Ovary (tissue), 9 donors: Measurements from ENCODE around the gene RGS7. TPM values are rescaled to one million over a fixed set of nuclear protein-coding genes. Genes with fewer than 3 reads are reported as not detected.

Experiments
- DNase-seq, 5 donors: peaks; one replicate each; pipeline ENCODE4 v3.0.0-alpha.2; 2019 to 2020
- H3K27ac ChIP-seq, 2 donors: fragments of 200-600 bp; one replicate each; pipeline versions ENCODE4 v1.5.1 to v1.8.0; 2019 to 2022
- H3K27me3 ChIP-seq: fragments of 200-600 bp; one replicate; pipeline ENCODE4 v1.8.0; 2022
- H3K36me3 ChIP-seq: fragments of 200-600 bp; sonication (generic); one replicate; pipeline ENCODE4 v1.5.1; 2019
- H3K4me1 ChIP-seq: one replicate; pipeline ENCODE4 v1.8.1; 2013; ENCODE audit warnings: mild to moderate bottlenecking, moderate library complexity; ENCODE audit not compliant: insufficient read depth
- H3K4me3 ChIP-seq: fragments of 200-600 bp; sonication (generic); one replicate; pipeline ENCODE4 v1.5.1; 2017
- H3K9me3 ChIP-seq, 2 donors: fragments of 200-600 bp in 1 of 2; sonication (generic) in 1 of 2; one replicate each; pipeline versions ENCODE4 v1.5.1 to v1.8.1; 2013 to 2019; ENCODE audit warnings: mild to moderate bottlenecking in 1 of 2, moderate library complexity in 1 of 2
- EP300 ChIP-seq: sonication (generic); formaldehyde crosslinking; IDR thresholded peaks from one replicate; pipeline ENCODE4 v1.6.1; 2017; ENCODE audit warnings: antibody characterized with exemption
- POLR2A ChIP-seq: fragments of 450-650 bp; IDR thresholded peaks from one replicate; pipeline ENCODE4 v1.6.1; 2017; ENCODE audit warnings: antibody characterized with exemption, mild to moderate bottlenecking, moderate library complexity
- WGBS, 3 donors: extraction: QIAGEN DNeasy Blood & Tissue Kit in 1 of 3; methylation state at CpG; one replicate each; pipeline versions ENCODE4 v1.1.5 to v1.1.7; 2013 to 2017; 5-methylcytosine and 5-hydroxymethylcytosine counted together
- intact Hi-C, 4 donors: fragments of 100-400 bp; cut with DNase I; formaldehyde crosslinking; loops; one replicate each; pipeline versions ENCODE4 v1.11.0 to v1.15.1; 2022 to 2023
- polyA plus RNA-seq, 2 donors: library from polyadenylated mRNA; stranded (reverse); fragments of 200-250 nt in 1 of 2; fragments of 350-450 nt in 1 of 2; fragmentation: Illumina TruSeq in 1 of 2; extraction: RNeasy Lipid Tissue Mini Kit (QIAGEN cat#74804) in 1 of 2; gene quantifications; one replicate each; pipeline ENCODE4 v1.2.3, GENCODE V29; 2013 to 2014
- total RNA-seq, 7 donors: library from RNA; depleted of rRNA in 2 of 7; stranded (reverse); fragments of >200 nt in 2 of 7; fragmentation: NEBNext Ultra II Directional in 3 of 7; extraction: Animal tissue kit (Norgen Biotek cat#: 25700) in 3 of 7; gene quantifications; one replicate each; pipeline versions ENCODE4 v1.1.0 to v1.2.4, GENCODE V29; 2016 to 2023
- TF ChIP-seq, protein P1 (sequence below), 3 donors: fragments of 450-650 bp in 2 of 3; fragments of 200-600 bp in 1 of 3; IDR thresholded peaks; one replicate each; pipeline versions ENCODE4 v1.5.1 to v1.8.0; 2016 to 2022; ENCODE audit warnings: antibody characterized with exemption in 3 of 3, mild to moderate bottlenecking in 1 of 3
- donor health status: DM: no; HTN: no; CAD: no; lungs with moderate emphysema.
- donor health status: DM: no; HTN: no; CAD: no.
- donor health status: Bipolar disorder and iron deficiency.
- donor health status: DM: yes; HTN: yes; CAD: no.
- donor health status: DM: no; HTN: no; CAD: no.
- donor health status: DM: yes; HTN: yes; CAD: no.

RGS7 gene
- total and polyA plus RNA-seq, 9 donors, result 0.10 to 1.00 (median 0.37) TPM; not detected in 1

DNA sequence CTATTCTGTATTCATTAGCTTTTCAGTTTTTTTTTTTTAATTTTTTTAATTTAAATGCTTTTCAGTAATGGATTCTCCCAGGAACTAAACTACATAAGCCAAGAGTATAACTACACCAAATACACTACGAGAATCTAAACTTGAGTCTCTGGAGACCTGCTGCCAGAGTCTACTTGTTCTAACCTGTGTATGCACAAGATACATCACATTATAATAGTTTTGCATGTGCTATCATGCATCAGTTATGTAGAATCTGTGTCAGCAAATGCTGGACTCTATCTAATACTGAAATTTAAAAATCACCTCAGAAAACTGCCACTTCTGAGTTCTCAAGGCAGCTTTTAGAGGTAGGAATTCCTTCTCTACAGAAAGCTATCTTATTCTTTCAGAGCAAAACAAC lies 598.7 kb downstream of the RGS7 start:
- no peak overlapping the region for H3K27ac ChIP-seq
- no peaks in the 10 kb centered on the region for H3K4me1 ChIP-seq
- H3K27me3 ChIP-seq, result no peaks in the 10 kb centered on the region
- no peaks in the 10 kb centered on the region for H3K36me3 ChIP-seq
- intact Hi-C loops, result no loop called here
- TF ChIP-seq, protein P1, sequence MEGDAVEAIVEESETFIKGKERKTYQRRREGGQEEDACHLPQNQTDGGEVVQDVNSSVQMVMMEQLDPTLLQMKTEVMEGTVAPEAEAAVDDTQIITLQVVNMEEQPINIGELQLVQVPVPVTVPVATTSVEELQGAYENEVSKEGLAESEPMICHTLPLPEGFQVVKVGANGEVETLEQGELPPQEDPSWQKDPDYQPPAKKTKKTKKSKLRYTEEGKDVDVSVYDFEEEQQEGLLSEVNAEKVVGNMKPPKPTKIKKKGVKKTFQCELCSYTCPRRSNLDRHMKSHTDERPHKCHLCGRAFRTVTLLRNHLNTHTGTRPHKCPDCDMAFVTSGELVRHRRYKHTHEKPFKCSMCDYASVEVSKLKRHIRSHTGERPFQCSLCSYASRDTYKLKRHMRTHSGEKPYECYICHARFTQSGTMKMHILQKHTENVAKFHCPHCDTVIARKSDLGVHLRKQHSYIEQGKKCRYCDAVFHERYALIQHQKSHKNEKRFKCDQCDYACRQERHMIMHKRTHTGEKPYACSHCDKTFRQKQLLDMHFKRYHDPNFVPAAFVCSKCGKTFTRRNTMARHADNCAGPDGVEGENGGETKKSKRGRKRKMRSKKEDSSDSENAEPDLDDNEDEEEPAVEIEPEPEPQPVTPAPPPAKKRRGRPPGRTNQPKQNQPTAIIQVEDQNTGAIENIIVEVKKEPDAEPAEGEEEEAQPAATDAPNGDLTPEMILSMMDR (IDR thresholded peaks at IDR 0.05), result no peak
- TF ChIP-seq POLR2A, result no peak
- no peak for TF ChIP-seq EP300
- H3K4me3 ChIP-seq, result no peak overlapping the region
- no peaks in the 10 kb centered on the region for H3K9me3 ChIP-seq
- DNase-seq, result no peak
- WGBS, 3 donors, result 84 to 87% (median 85%) methylated on average over 1 of the region's 1 CpG

DNA sequence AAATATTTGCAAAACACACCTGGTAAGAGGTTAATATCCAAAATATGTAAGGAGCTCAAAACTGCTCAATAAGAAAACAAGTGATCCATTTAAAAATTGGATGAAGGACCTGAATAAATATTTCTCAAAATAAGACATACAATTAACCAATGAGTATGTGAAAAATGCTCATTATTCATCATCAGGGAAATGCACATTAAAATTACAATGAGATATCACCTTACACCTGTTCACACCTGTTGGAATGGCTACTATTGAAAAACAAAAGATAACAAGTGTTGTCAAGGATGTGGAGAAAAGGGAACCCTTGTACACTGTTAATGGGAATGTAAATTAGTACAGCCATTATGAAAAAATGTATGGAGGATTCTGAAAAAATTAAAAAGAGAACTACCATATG lies 609.1 kb downstream of the RGS7 start:
- Histone ChIP-seq H3K36me3 (no peaks in the 10 kb centered on the region), H3K4me1 (no peaks in the 10 kb centered on the region), H3K27ac (no peak overlapping the region), H3K4me3 (no peak overlapping the region), H3K9me3 (no peaks in the 10 kb centered on the region), H3K27me3 (no peaks in the 10 kb centered on the region)
- DNase-seq, result no peak
- TF ChIP-seq, protein P1 (IDR thresholded peaks at IDR 0.05), result no peak
- no peak for TF ChIP-seq EP300
- intact Hi-C loops, result no loop called here

DNA sequence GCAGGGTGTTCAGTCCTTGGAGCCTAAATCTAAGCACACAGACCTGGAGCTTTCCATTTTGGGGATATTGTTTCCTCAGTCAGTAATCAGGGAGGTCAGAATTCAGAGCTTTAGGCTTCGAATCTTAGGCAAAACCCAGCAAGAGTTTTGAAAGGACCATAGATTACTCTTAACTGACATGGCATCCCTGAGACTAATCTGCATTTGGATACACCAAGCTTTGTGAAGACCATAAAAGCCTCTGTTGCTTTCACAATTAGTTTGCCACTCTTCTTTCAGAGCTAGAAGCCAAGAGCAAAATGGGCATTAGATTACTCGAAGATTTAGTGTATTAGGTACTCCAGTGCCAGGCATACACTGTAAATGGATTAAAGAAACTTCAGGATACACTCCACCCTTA lies 613.3 kb downstream of the RGS7 start:
- Histone ChIP-seq H3K4me1 (no peaks in the 10 kb centered on the region), H3K27me3 (no peaks in the 10 kb centered on the region), H3K27ac (no peak overlapping the region), H3K4me3 (no peak overlapping the region), H3K36me3 (no peaks in the 10 kb centered on the region), H3K9me3 (no peaks in the 10 kb centered on the region)
- WGBS, 3 donors, result 57 to 67% (median 63%) methylated on average over 2 of the region's 2 CpGs
- TF ChIP-seq, protein P1 (IDR thresholded peaks at IDR 0.05), result no peak
- TF ChIP-seq EP300, result no peak
- intact Hi-C loops, result no loop called here
- no peak for DNase-seq

DNA sequence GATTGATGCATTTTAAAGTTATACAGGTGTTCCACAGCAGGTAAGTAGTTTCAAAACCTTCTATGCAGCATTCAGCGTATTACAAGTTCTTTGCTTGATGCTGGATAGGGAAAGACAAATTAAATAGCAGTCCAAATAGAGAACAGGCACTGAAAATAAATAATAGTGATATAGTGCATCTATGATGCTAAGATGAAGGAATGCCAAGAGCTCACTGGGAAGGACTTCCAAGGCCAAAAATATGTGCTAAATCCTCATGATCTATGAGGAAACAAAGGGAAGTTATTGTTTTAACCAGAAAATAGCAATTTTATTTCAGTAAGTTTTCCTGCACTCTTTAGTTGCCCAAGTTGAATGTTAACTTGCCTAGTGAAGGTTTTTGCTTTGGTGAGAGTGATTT lies 617.3 kb downstream of the RGS7 start:
- H3K27ac ChIP-seq, result no peak overlapping the region
- H3K36me3 ChIP-seq, result no peaks in the 10 kb centered on the region
- intact Hi-C loops, result no loop called here
- no peak overlapping the region for H3K4me3 ChIP-seq
- no peak for DNase-seq
- H3K27me3 ChIP-seq, result no peaks in the 10 kb centered on the region
- 60 to 83% (median 73%) methylated on average over 1 of the region's 1 CpG for WGBS, 3 donors
- H3K9me3 ChIP-seq, result no peaks in the 10 kb centered on the region
- TF ChIP-seq EP300 (no peak), POLR2A (no peak)
- TF ChIP-seq, protein P1 (IDR thresholded peaks at IDR 0.05), result no peak
- H3K4me1 ChIP-seq, result no peaks in the 10 kb centered on the region

DNA sequence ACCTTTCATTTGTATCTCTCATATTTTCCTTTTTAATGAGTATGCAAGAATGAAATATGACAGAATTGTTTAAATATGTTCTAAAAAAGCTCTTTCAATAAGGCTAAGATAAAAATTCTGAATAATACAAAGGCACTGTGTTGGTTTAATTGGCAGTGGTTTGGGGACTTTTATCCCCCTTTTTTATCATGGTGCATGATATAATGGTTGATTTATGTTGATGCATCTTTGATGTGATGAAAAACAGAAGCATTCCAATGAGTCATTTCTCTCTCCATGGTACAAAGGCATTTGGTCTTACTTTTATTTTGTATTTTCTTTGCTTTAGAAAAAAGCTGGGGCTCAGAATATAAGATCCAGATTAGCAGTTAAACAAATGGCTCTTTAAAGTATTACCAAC lies 617.9 kb downstream of the RGS7 start:
- TF ChIP-seq POLR2A (no peak), EP300 (no peak)
- TF ChIP-seq, protein P1 (IDR thresholded peaks at IDR 0.05), result no peak
- intact Hi-C loops, result no loop called here
- no peak overlapping the region for H3K27ac ChIP-seq
- H3K4me1 ChIP-seq, result no peaks in the 10 kb centered on the region
- no peak for DNase-seq
- H3K9me3 ChIP-seq, result no peaks in the 10 kb centered on the region
- H3K4me3 ChIP-seq, result no peak overlapping the region
- H3K36me3 ChIP-seq, result no peaks in the 10 kb centered on the region
- H3K27me3 ChIP-seq, result no peaks in the 10 kb centered on the region
